NCI-H226 (cell line): ENCODE results near the gene MS4A12.
"Not testable (repeated sequence)": the region's sequence is repeated elsewhere in the genome, so short reads cannot be mapped to it uniquely, and the experiment has no call there.

Experiments used
- DNase-seq: peaks from one replicate; pipeline ENCODE4 v3.0.0-alpha.2; 2015

The MS4A12 gene, protein sequence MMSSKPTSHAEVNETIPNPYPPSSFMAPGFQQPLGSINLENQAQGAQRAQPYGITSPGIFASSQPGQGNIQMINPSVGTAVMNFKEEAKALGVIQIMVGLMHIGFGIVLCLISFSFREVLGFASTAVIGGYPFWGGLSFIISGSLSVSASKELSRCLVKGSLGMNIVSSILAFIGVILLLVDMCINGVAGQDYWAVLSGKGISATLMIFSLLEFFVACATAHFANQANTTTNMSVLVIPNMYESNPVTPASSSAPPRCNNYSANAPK

DNA sequence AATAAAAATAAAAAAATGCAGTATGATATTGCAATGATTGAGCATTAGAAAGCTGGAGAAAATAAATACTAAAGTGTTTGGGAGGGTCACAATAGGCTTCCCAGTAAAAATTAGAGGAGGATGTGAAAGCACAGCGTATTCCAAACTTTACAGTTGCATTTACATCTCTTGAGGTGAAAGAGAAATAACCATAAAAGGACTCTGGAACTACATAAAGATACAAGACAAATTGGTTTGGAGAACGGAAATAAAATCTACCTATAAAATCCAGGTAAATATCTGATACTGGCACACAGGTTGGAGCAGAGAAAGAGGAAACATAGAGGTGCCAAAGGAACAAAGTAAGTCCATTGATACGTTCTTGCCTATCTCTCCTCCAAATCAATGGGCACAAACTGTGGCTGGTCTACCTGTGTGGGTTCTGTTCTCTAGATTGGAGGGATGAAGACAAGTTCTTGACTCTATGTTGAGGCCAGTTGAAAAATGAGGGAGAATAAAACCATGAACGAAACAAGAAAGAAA lies at the start of gene MS4A12:
MS4A12 (plus strand) TSS at position 291 of the 522 bp plus-strand sequence. CDS start 4,541 bp downstream, outside the sequence.
- DNase-seq = no peak

DNA sequence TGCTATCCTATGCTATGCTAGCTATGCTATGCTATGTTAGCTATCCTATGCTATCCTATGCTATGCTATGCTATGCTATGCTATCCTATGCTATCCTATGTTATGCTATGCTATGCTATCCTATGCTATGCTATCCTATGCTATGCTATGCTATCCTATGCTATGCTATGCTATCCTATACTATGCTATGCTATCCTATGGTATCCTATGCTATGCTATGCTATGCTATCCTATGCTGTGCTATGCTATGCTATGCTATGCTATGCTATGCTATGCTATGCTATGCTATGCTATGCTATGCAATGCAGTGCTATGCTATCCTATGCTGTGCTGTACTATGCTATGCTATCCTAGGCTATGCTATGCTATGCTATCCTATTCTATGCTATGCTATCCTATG lies 45.5 kb upstream of the MS4A12 start:
- no peak for DNase-seq

DNA sequence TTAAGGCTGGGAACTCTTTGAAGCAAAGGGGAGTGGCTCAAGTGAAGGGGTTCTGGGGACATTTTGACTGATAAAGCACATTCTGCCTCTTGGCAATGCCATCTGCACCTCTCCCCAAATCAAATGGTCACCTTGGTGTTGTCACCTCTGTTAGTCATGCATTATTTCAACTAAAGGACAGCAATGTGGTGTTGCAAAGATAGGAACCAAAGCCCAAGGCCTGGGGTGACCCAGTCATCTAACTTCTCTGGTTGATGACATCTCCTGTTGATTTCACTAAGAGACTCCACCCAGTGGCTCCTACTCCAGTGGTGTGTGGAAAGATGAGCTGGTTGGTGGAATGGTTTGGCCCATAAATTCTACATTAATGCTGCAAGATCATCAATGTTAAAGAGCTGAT lies 44.7 kb upstream of the MS4A12 start:
- DNase-seq = no peak

DNA sequence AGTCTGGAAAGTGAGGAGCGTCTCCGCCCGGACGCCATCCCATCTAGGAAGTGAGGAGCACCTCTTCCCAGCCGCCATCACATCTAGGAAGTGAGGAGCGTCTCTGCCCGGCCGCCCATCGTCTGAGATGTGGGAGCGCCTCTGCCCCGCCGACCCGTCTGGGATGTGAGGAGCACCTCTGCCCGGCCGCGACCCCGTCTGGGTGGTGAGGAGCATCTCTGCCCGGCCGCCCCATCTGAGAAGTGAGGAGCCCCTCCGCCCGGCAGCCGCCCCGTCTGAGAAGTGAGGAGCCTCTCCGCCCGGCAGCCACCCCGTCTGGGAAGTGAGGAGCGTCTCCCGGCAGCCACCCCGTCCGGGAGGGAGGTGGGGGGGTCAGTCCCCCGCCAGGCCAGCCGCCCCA lies 41.4 kb upstream of the MS4A12 start:
- DNase-seq = not testable (repeated sequence)

DNA sequence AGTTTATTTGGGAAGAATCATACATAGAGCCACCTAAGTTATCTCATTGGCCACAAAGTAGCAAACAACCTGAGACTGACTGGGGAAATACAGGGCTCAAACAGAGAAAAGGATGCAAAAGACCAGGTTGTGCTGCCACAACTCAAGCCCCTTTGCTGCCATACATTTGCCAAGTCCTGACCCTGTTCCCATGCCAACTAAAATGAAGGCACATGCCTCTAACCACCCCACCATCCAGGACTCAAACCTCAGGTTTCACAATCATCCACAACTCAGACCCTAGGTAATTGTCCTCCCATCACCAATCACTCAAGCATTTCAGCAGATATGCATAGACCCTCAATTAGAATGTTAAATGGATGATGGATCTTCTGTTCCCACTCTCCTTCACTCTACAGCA lies 38.4 kb upstream of the MS4A12 start:
- DNase-seq = no peak

DNA sequence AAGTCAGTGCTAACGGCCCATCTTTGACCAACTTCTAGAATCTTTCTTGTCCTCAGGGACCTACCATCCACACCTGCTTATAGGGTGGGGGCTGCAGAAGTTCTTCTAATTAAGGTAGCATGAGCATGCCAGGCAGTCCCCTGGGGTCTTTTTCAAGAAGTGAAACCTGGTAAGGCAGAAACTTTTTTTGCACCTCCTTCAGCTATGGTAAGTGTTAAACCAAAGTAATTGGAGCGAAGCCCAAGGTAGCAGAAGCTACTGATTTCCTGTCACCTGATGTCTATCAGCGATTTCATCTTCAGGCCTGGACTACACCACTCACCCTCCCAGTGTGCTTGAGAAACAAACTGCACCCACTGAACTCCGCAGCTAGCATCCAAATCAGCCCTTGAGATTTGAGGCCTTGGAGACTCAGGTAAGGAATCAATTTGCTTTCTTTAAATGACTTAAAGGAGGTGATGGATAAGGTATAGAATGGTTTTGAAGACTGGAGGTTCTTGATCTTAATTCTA lies 37.0 kb upstream of the MS4A12 start, which contains the start of gene MS4A1:
MS4A1 (plus strand) TSS at position 317 of the 512 bp plus-strand sequence. CDS start 6,528 bp downstream, outside the sequence.
- DNase-seq = no peak

DNA sequence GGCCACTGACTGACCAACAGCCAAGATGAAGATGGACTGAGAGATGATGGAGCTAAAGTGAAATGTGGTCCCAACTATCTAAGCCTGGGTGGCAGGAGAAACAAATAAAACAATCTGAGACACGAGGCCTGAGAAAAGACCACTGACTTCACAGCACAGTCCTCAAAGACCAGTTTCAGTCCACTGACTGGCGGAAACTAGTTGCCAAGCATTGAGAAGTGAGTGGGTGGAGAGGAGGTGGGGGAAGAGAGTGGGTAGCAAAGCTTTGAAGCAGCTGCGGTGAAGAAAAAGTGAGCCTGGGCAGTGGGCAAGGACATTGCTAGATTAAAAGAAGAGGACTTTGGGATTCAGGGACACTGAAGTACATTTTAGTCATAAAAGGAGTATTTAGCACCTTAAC lies 35.0 kb upstream of the MS4A12 start:
- DNase-seq = no peak

DNA sequence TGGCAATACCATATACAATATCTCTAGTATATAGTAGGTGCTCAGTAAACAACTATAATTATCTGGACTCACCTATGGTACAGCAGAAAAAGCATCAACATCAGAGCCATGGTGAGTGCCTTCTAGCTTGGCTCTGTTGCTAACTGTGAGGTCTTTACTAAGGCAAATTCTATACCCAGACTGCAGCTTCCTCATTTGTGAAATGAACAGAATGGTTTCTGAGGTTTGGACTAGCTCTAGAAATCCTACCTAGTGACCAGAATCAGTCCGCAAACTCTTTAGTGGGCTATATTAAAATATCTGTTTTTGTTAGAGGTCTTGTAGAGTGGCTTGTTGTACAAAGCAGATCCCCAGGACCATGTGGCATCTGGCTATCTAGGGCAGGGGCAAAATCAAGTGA lies 33.2 kb upstream of the MS4A12 start:
- DNase-seq = no peak

DNA sequence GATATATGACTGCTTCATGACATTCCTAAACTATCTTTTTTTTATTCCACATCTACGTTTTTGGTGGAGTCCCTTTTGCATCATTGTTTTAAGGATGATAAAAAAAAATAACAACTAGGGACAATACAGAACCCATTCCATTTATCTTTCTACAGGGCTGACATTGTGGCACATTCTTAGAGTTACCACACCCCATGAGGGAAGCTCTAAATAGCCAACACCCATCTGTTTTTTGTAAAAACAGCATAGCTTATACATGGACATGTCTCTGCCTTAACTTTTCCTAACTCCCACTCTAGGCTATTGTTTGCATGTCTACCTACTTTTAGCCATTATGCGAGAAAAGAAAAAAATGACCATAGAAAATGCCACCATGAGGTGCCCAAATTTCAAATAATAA lies 23.7 kb upstream of the MS4A12 start:
- no peak for DNase-seq

DNA sequence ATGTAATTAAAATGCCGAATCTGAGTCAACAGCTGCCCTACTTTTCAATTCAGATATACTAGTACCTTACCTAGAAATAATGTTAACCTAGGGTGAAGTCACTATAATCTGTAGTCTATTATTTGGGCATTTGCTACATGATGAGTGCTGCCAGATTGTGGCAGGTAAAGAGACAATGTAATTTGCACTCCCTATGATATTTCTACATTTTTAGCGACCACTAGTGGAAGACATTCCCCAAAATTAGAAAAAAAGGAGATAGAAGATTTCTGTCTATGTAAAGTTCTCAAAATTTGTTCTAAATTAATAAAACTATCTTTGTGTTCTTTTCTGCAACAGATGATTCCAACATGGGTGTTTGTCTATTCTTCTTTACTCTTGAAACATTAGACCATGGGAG lies 22.9 kb upstream of the MS4A12 start:
- no peak for DNase-seq

DNA sequence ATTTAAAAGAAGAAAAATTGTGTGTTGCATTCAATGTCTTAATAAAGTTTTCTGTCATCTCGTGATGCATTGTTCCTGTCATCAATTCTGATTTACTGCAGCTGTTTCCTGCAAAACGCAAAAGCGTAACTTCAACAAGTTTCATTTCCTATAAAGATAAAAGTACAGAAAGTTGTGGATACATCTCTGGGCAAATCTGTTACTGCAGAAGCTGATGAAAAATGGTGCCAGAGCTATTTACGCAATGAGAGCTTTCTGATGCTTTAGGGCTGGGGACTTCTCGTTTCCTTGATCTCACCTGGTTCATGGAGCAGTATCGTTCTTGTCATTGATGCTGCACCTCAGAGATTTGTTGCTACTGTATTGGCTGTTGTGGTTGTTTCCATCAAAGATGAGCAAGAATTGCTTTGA lies 15.5 kb upstream of the MS4A12 start:
- no peak for DNase-seq

DNA sequence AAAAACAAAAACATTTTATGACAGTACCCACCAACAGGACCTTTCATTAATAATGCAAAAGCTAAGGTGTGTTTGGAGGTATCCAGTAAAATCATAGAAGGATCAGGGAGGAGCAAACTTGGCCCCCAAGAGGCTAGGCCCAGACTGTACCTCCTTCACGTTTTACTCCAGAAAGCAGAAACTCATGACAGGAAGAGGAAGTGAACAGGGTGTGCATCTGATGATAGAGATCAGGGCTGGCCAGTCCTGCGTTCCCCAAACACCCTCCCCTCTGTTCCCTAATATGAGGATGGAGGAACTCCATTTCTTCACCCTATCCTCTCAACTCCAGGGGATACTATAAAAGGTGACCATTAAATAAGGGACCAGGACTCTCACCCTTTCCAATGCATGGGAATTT lies 10.2 kb upstream of the MS4A12 start:
- no peak for DNase-seq

DNA sequence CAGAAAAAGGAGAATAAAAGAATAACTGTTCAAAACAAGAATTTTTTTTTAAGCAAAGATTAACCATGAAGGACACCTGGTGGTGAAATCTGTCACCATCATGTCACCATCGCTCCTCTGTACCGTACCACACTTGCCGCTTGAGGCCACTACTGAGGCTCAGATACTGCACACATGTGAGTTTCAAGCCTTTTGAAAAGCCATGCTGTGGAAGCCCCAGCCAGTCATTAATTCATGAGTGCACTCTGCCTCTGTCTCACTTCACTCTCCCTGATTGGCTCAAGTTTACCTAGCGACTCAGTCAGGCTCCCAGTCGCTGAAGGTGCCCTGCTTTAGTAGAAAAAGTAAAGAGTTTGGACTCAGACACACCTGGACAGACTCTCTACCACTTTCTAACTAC lies 6.6 kb upstream of the MS4A12 start:
- no peak for DNase-seq

DNA sequence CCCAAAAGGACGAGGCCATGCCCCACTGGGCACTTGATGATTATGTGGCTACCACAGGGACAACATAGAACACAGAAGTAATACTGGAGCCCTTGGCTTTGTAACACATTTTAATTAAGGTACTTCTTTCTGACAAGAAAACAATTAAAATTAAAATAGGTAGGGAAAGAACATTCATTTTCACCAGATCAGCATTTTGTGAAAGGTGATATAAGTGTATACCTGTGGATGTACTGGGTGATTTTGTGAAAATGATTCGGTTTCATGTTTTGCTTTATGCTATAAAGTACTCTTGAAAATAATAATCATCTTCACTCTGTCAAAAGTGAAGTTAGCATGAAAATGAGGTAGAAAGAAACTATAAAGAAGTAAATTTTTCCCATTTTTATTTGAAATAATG lies 876 bp downstream of the MS4A12 start:
- no peak for DNase-seq

DNA sequence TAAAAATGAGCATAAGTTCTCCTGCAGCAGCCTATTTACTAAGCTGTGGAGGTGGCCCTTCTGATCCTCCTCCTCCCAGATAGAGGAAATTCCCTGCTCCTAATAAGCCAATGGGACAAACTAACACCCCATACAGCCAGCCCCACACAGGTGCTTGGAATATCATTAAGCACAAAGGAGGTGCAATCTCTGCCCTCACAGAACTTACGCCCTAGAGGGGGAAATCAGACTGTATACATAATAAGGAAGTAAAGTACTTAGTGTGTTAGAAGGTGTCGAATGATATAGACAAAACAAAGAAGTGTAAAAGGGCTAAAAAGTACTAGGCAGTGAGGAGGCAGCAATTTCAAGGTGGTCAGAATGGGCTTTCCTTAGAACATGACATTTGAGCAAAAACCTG lies 5.8 kb downstream of the MS4A12 start:
- DNase-seq = no peak

DNA sequence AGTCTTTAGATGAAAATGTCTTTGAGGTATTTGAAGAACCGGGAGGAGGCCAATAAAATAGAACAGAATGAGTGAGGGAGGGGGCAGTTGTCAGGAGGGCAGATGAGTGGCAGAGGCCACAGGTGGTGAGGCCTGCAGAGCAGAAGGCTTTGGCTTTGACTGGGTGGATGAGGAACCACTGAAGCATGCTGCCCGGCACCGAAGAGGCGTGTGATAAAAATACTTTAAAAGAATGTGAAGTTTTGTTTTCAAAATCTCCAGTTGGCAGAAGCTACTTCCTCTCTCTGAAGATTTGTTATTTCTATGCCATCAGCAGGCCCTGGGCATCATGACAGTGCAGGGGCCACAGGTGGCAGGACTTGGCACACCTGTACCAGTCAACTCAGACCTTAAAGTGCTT lies 6.3 kb downstream of the MS4A12 start:
- no peak for DNase-seq

DNA sequence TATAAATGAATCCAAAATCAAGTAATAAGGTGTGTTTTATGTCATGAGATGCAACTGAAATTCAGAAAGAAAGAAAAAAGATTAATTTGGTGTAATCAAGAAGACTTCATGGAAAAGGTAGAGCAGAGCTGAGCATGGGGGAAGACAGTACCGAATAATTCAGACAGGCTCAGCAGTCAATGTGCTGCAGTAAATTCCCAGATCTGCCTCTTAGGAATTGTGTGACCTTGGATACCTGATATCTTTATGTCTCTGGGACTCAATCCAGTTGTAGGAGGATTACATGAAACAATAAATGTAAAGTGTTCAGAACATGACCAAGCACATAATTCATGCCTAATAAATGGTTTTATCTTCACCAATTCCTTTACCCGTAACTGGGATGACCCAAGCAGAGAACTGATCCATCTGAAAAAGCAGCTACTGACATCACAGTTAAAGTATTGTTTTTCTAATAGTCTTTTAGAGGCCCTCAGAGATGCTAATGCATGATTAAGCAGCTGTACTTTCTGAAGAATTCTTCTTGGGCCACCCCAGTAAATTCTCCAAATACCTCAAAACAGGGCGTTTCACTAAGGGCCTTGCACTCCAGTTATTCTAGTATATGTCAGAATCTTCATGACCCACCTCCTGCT lies 7.8 kb downstream of the MS4A12 start:
- no peak for DNase-seq

DNA sequence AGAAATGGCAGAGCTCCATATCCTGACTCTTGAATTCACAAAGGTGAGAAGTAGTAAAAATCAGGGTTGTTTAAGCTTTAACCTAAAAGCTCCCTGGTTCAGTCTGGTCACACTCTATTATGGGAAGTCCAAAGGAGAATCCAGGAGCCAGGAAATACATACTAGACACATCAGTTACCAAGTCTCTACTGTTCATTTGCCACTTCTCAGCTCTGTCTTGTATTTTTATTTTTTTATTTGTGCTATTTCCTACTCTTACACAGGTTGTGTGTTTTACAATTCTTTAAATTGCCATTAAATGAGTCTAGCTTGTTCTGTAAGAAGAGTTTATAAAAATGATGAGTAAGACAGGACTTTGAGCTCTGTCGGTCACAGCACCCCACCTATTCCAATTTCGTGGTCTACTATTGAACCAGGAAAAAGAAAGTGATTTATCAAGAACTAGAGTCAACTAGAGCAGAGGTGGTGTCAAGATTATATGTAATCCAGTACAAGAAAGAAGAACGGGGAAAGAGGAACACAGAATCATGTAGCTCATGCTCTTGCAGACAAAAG lies 9.7 kb downstream of the MS4A12 start:
- no peak for DNase-seq

DNA sequence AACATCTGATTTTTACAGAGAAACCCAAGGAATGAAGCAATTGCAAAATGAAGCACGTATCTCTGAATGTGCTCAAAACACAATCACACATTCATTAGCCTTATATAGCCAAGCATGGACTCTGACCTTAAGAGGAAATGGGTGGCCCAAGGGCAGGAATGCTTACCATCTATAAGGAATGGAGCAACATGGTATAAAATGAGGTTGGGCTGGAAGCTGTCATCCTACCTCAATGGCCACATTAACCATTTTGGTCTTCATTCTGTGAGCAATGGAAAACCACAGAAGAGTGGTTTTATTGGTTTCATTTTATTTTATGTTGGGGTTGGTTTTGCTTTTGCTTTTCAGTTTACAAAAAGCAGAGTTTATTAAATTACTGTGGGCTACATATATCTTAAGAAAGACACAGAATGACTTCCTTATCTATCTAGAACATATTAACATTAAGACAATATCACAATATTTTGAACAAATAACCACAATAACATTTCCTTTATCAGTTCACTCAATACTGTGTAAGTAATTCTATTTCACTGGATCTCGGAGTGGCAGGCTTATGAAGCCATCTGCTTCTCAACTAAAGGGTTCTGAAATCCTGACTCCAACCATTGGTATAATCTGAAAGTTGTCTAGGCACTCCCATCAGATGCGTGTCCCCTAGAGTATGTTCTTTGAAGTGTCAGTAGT lies 11.8 kb downstream of the MS4A12 start:
- DNase-seq = no peak

DNA sequence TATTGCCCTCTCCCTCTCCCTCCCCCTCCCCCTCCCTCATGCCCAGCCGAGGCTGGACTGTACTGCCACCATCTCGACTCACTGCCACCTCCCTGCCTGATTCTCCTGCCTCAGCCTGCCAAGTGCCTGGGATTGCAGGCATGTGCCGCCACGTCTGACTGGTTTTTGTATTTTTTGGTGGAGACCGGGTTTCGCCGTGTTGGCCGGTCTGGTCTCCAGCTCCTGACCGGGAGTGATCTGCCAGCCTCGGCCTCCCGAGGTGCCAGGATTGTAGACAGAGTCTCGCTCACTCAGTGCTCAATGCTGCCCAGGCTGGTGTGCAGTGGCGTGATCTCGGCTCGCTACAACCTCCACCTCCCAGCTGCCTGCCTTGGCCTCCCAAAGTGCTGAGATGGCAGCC lies 17.0 kb downstream of the MS4A12 start:
- DNase-seq = not testable (repeated sequence)

DNA sequence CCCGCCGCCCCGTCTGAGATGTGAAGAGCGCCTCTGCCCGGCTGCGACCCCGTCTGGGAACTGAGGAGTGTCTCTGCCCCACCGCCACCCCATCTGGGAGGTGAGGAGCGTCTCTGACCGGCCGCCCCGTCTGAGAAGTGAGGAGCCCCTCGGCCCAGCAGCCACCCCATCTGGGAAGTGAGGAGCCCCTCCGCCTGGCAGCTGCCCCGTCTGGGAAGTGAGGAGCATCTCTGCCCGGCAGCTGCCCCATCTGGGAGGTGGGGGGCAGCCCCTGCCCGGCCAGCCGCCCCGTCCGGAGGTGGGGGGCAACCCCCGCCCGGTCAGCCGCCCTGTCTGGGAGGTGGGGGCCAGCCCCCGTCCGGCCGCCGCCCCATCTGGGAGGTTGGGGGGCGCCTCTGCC lies 17.6 kb downstream of the MS4A12 start:
- DNase-seq = not testable (repeated sequence)

DNA sequence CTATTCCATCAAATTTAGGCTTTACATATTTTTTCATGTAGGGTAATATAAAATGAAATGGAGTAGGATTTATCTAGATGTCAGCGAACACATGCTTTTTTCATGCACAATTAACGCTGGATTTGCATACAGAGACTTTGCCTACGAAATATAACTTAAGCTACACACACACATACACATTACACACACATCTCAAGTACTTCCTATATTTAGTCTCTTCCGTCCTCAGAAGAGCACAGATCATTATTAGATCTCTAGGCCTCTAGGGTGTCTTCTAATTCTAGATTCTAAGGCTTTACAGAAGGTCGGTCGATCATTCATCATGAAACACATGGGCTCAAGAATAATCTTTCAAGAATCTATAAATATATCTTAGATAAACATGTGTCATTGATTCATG lies 18.8 kb downstream of the MS4A12 start:
- no peak for DNase-seq

DNA sequence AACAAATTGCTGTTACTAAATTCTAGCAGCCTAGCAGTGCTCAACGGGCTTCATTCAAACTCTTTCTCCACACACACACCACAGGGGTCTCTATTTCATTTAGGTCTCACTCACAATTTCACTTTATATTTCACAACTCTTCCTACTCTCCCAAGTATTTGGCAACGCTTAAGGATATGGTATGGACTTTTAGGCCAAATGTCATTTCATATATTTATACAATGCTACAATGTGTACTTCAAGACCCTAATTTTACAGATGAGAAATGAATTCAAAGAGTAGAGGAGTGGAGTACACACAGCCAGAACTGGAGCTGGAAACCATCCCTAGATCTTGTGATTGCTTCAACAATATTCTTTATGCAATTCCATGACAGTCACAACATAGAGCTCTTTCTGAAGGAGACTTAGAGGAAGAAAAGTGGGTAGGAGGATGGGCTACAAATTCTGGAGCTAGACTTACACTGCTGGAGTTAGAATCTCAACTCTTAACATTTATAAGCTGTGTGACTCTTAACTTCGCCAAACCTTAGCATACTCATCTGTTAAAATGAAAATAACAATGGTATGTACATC lies 20.2 kb downstream of the MS4A12 start:
- DNase-seq = no peak
